ENCODE data around the gene RBM44. TPM values are rescaled to one million over a fixed set of nuclear protein-coding genes. Genes with fewer than 3 reads are reported as not detected.

The RBM44 gene
- total RNA-seq, 1 donor from 2014 or later: 0.44 TPM

- no peak for DNase-seq (ENCODE audit: low spot score)
- H3K4me1 Mint-ChIP-seq (ENCODE audit: unreplicated experiment): no peaks in the 10 kb centered on the region
- no peaks in the 10 kb centered on the region for H3K36me3 Mint-ChIP-seq (ENCODE audit: low read depth, unreplicated experiment)
- H3K27ac Mint-ChIP-seq (ENCODE audit: unreplicated experiment): no peak overlapping the region
- H3K4me3 Mint-ChIP-seq (ENCODE audit: unreplicated experiment): no peak overlapping the region
- TF ChIP-seq, protein P1, sequence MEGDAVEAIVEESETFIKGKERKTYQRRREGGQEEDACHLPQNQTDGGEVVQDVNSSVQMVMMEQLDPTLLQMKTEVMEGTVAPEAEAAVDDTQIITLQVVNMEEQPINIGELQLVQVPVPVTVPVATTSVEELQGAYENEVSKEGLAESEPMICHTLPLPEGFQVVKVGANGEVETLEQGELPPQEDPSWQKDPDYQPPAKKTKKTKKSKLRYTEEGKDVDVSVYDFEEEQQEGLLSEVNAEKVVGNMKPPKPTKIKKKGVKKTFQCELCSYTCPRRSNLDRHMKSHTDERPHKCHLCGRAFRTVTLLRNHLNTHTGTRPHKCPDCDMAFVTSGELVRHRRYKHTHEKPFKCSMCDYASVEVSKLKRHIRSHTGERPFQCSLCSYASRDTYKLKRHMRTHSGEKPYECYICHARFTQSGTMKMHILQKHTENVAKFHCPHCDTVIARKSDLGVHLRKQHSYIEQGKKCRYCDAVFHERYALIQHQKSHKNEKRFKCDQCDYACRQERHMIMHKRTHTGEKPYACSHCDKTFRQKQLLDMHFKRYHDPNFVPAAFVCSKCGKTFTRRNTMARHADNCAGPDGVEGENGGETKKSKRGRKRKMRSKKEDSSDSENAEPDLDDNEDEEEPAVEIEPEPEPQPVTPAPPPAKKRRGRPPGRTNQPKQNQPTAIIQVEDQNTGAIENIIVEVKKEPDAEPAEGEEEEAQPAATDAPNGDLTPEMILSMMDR (IDR thresholded peaks at IDR 0.05; ENCODE audit: unreplicated experiment): no peak
- peaks cover 8% of the 10 kb centered on the region for H3K27me3 Mint-ChIP-seq (ENCODE audit: unreplicated experiment)
- no peaks in the 10 kb centered on the region for H3K9me3 Mint-ChIP-seq (ENCODE audit: unreplicated experiment)
Measured at GRCh38 chr2:237886685-237887481, 88.3 kb downstream of the RBM44 start.

DNA sequence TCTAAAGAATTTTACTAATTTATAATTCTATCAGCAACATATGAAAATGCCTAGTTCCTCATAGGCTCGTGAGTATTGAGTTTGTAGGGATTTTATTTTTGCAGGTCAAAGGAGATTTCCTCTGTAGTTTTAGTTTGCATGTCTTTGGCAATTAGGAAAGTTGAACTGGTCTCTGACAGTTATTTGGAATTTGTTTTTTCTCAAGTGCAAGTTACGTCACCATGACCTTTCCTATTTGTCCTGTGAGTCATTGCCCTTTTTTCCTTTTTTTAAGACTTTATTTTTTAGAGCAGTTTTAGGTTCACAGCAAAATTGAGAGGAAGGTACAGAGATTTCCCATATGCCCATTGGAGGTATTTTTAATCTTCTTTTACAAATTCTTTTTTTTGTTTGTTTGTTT lies 89.8 kb downstream of the RBM44 start:
- H3K36me3 Mint-ChIP-seq (ENCODE audit: low read depth, unreplicated experiment): no peaks in the 10 kb centered on the region
- no peak overlapping the region for H3K27ac Mint-ChIP-seq (ENCODE audit: unreplicated experiment)
- H3K4me1 Mint-ChIP-seq (ENCODE audit: unreplicated experiment): peaks cover 9% of the 10 kb centered on the region
- no peak for DNase-seq (ENCODE audit: low spot score)
- no peaks in the 10 kb centered on the region for H3K9me3 Mint-ChIP-seq (ENCODE audit: unreplicated experiment)
- peaks cover 8% of the 10 kb centered on the region for H3K27me3 Mint-ChIP-seq (ENCODE audit: unreplicated experiment)
- no peak overlapping the region for H3K4me3 Mint-ChIP-seq (ENCODE audit: unreplicated experiment)
- TF ChIP-seq, protein P1 (IDR thresholded peaks at IDR 0.05; ENCODE audit: unreplicated experiment): no peak

DNA sequence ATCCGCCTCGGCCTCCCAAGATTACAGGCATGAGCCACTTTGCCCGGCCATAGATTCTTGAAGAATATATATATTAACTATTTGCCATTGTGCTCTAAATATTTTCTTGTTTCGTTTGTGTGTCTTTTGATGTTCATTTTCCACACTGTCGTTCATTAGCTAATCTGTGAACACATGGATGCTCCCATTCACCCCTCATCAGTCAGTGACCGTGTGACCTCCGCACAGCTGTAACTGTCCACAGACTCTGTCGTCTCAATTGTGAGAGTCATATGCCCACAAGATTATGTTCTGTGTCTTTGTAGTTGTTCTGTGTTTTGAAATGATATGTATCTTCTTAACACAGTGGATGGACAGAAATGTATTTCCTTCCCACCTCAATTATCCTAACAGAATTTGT lies 90.4 kb downstream of the RBM44 start:
- H3K36me3 Mint-ChIP-seq (ENCODE audit: low read depth, unreplicated experiment): no peaks in the 10 kb centered on the region
- no peaks in the 10 kb centered on the region for H3K9me3 Mint-ChIP-seq (ENCODE audit: unreplicated experiment)
- no peak overlapping the region for H3K4me3 Mint-ChIP-seq (ENCODE audit: unreplicated experiment)

DNA sequence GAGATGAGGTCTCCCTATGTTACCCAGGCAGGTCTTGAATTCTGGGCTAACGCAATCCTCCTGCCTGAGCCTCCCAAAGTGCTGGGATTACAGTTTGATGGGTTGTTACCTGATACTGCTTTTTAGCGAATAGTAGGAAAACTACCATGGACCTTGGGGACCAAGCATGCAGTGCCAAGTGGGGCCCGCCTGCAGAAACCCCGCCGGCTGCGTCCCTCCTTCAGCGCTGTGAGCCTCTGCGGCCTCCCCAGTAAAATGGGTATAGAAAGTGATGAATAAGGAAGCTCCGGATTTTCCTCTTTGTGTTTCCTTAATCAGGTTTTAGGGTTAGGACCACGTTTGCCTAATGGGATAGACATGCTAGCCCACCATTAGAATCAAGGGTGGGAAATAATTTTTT lies 91.2 kb downstream of the RBM44 start:
- H3K27me3 Mint-ChIP-seq (ENCODE audit: unreplicated experiment): peaks cover 3% of the 10 kb centered on the region
- TF ChIP-seq, protein P1 (IDR thresholded peaks at IDR 0.05; ENCODE audit: unreplicated experiment): no peak
- no peaks in the 10 kb centered on the region for H3K9me3 Mint-ChIP-seq (ENCODE audit: unreplicated experiment)
- no peak overlapping the region for H3K4me3 Mint-ChIP-seq (ENCODE audit: unreplicated experiment)
- H3K36me3 Mint-ChIP-seq (ENCODE audit: low read depth, unreplicated experiment): no peaks in the 10 kb centered on the region
- peaks cover 10% of the 10 kb centered on the region for H3K4me1 Mint-ChIP-seq (ENCODE audit: unreplicated experiment)
- no peak overlapping the region for H3K27ac Mint-ChIP-seq (ENCODE audit: unreplicated experiment)
- DNase-seq (ENCODE audit: low spot score): no peak

More for the DNA sequence above, 90.4 kb downstream of the RBM44 start:
- Mint-ChIP-seq H3K4me1 (ENCODE audit: unreplicated experiment) (peaks cover 10% of the 10 kb centered on the region), H3K27ac (ENCODE audit: unreplicated experiment) (no peak overlapping the region), H3K27me3 (ENCODE audit: unreplicated experiment) (peaks cover 7% of the 10 kb centered on the region)
- no peak for DNase-seq (ENCODE audit: low spot score)
- TF ChIP-seq, protein P1 (IDR thresholded peaks at IDR 0.05; ENCODE audit: unreplicated experiment): no peak

Other genes starting within 250 kb of the RBM44 start
- gene PRLH, start 232.2 kb upstream of the RBM44 start, total RNA-seq (ENCODE audit: unreplicated experiment): not detected
- 1.5 TPM for gene RAB17, start 208.0 kb upstream of the RBM44 start, total RNA-seq (ENCODE audit: unreplicated experiment)
- 105 TPM for gene LRRFIP1, start 171.2 kb upstream of the RBM44 start, total RNA-seq (ENCODE audit: unreplicated experiment)
- 2.2 TPM for gene RAMP1, start 60.8 kb downstream of the RBM44 start, total RNA-seq (ENCODE audit: unreplicated experiment)
- 107 TPM for gene UBE2F, start 168.2 kb downstream of the RBM44 start, total RNA-seq (ENCODE audit: unreplicated experiment)